HG03045 (cell line): ENCODE measurements around the gene C1QC.

Experiments
- ATAC-seq: cut with Tn5 transposase; IDR thresholded peaks from one replicate; pipeline ENCODE4 v1.9.1; 2021; ENCODE audit warnings: mild to moderate bottlenecking, moderate library complexity; ENCODE audit not compliant: unreplicated experiment

C1QC gene

DNA sequence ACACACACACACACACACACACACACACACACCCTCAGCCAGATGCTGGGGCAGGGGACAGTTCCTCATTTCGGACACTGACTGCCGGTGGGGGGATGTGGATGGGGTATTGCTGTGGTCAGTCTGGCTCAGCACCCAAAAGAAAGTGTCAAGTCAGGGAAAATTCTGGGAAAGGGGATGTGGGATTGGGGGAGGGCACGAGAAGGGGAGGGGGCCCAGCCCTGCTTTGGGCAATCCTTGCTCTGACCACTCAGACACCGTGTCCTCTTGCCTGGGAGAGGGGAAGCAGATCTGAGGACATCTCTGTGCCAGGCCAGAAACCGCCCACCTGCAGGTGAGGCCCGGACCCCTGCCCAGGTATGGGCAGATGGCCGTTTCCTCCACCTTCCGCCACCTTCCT is at the start of gene C1QC:
Gene C1QC (plus strand): TSS at position 253 of the 400 bp plus-strand sequence. CDS start 391 bp downstream, outside the sequence.
- ATAC-seq = no peak

DNA sequence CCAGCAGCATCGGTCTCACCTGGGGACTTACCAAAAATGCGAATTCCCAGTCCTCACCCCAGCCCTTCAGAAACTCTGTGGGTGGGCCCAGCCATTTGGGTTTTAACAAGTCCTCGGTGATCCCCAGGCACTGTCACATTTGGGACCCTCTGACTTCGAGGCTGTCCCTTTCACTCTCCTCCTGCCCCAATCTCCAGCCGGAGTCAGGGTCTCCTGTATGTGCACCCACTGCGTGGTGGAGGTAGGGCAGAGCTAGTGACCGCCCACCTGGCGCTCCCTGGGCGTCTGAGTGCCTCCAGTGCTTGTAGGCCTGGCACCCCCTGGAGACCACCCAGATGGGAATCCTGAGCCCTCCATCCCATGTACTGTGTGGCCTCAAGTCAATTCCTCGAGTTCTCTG is 49.0 kb upstream of the C1QC start:
- ATAC-seq = no peak

DNA sequence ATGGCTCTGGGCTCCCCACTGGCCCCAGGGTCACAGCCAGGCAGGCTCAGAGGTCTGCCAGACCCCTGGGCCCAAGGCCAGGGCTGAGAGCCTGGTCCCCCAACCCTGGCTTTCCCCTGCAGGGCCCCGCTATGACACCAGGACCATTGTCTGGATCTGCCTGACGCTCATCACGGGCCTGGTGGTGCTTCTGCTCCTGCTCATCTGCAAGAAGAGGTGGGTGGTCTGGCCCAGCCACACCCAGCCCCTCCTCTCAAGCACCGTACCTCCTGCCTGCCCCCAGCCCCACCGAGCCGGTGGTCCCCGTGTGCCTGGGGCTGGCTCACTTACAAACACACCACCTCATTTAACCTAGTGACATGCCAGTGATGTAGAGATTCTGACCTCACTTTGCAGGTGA is 48.3 kb upstream of the C1QC start:
- no peak for ATAC-seq

DNA sequence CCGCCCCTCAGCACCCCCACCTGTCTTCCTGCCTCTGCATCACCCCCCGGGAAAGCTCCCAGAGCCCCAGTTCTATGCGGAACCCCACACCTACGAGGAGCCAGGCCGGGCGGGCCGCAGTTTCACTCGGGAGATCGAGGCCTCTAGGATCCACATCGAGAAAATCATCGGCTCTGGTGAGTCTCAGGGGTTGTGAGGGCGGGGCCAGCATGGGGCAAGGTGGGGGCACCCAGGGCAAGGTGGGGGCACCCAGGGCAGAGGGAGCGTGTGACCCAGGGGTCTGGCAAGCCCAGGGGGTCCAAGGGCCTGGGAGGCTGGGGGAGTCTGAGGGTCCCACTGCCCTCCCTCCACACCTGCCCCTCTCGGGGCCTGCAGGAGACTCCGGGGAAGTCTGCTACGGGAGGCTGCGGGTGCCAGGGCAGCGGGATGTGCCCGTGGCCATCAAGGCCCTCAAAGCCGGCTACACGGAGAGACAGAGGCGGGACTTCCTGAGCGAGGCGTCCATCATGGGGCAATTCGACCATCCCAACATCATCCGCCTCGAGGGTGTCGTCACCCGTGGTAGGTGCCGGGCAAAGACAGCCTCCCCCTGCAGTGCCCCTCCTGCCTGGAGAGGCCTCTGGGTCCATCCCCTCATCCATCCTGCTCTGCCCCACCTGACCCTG is 46.0 kb upstream of the C1QC start:
- ATAC-seq = no peak

DNA sequence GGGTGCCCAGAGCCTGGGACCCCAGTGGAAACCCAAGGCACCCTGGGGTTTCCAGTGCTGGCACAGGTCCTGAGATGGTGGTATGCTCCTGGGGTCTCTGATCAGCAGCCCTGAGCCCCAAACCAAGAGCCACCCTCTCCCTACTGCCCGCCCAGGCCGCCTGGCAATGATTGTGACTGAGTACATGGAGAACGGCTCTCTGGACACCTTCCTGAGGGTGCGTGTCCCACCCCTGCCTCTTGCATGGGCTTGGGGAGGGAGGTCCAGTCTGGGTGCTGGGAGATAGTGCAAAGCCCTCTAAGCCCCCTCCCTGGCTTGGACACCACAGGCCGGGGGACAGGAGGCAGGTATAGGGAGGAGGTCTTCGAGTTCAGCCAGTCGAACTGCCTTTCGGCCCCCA is 45.4 kb upstream of the C1QC start:
- no peak for ATAC-seq

DNA sequence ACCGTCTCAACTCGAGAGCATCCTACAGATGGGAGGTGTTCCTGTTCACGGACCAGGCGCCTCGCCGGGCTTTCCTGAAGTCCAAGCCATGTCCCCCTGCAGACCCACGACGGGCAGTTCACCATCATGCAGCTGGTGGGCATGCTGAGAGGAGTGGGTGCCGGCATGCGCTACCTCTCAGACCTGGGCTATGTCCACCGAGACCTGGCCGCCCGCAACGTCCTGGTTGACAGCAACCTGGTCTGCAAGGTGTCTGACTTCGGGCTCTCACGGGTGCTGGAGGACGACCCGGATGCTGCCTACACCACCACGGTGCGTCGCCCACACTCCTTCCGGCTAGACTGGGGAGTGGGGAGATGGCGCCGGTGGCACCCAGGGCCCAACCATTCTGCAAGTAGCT is 44.7 kb upstream of the C1QC start:
- no peak for ATAC-seq

DNA sequence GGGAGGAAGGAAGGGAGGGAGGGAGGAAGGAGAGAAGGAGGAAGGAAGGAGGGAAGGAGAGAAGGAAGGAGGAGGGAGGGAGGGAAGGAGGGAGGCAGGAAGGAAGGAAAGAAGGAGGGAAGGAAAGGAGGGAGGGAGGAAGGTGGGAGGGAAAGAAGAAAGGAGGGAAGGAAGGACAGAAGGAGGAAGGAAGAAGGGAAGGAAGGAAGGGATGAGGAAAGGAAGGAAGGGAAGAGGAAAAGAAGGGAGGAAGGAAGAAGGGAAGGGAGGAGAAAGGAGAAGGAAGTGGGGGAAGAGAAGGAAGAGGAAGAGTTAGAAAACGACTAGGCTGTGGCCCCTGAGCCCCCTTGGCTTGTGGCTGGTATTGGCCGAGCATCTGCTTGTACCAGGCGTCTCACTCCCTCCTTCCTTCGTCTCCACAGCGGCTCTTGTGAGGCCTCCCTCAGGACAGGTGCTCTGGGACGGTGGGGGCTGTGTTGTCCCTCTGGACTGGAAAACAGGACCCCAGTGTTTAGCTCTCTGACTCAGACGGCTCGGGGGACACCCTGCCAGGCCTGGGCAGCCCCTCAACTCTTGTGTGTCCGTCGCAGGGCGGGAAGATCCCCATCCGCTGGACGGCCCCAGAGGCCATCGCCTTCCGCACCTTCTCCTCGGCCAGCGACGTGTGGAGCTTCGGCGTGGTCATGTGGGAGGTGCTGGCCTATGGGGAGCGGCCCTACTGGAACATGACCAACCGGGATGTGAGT is 43.2 kb upstream of the C1QC start:
- ATAC-seq = no peak

DNA sequence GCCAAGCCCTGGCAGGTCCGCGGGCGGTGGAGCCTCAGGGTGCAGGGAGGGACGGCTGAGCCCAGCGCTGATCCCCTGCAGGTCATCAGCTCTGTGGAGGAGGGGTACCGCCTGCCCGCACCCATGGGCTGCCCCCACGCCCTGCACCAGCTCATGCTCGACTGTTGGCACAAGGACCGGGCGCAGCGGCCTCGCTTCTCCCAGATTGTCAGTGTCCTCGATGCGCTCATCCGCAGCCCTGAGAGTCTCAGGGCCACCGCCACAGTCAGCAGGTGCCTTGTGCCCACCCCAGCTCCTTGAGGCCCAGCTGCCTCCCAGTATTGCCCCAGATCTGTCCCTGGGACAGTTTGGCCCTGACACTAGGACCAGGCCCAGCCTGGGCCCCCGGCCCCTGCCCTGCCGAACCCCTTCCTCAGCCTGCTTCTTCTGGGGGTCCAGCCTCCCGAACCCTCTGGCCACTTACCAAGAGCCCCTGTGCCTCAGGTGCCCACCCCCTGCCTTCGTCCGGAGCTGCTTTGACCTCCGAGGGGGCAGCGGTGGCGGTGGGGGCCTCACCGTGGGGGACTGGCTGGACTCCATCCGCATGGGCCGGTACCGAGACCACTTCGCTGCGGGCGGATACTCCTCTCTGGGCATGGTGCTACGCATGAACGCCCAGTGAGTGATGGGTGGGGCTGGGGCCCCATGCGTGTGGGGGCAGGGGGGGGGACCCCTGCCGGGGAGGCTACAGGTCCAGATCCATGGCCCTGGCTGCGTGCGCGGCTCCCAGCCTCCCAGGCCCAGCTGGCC is 42.4 kb upstream of the C1QC start:
- no peak for ATAC-seq

DNA sequence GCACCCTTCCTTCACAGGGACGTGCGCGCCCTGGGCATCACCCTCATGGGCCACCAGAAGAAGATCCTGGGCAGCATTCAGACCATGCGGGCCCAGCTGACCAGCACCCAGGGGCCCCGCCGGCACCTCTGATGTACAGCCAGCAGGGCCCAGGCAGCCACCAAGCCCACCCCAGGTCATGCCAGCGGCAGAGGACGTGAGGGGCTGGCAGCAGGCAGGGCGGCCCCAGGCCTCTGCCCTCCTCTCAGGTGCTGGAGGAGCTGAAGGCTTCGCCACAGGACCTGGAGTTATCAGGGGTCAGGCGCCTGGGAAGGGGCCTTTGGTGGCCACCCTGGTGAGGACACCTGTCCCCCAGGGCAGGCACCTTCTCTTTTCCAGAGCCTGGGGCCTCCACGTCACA is 41.8 kb upstream of the C1QC start:
- no peak for ATAC-seq

DNA sequence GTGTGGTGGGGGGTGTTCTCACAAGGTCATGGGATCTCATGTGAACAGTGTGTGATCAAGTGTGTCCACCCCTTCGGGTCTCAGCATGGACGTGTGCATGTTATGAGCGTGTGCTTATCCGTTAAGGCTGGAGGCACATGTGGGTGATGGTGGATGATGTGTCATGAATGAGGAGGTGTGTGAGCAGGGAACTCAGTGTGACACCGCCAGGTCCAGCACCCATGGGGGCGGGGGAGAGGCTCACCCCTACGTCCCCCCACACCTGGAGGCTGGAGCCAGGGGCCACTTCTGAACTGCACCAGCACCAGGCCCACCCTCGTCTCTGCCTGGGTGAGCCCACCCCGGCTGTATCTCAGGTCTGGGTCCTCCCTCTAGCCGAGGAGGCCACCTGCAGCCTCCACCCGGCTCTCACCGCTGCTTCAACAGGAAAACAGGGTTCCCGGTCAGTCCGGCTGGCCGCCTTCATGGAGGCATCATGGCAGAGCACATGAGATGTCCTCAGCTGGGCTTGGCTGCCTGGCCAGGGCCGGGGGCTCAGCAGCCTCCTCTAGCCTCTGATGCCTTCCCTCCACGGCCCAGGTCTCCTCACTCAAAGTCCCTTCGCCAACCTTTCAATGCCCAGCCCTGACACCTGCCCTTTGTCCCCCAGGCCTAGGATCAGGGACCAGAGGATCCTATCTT is 41.2 kb upstream of the C1QC start:
- ATAC-seq = no peak

DNA sequence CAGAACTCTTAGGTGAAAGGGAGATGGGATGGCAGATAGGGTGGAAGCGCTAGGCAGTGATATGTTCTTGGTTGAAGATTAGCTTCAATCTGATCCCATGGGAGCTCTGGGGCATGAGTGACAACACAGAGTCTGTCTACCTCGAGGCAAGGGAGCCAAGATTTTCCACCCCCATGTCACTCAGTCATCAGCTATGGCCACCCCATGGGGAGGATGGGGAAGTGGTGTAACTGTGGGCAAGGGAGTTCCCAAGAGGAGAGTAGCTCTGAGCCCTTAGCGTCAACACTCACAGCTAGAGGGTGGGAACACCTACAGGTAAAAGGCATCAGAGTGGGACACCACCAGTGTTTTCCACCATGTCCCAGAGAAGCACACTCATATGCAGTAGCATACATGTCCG is 37.3 kb upstream of the C1QC start:
- no peak for ATAC-seq

DNA sequence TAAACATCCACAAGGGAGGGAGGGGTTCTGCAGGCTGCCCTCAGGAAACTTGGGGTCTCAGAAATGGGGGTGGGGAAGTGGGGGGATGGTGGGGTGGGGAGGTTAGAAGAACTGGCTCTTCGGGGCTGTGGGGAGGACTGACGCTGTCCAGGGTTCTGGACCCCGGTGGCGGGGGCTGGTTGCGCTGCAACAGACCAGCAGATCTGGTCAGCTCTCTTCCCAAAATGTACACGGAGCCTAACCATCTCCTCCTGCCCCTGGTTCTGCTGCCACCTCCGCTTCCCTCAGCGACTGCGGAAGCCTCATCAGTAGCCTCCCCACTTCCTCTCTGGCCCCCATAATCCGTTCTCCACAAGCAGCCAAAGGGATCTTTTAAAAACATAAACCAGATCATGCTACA is 36.3 kb upstream of the C1QC start:
- ATAC-seq = no peak

DNA sequence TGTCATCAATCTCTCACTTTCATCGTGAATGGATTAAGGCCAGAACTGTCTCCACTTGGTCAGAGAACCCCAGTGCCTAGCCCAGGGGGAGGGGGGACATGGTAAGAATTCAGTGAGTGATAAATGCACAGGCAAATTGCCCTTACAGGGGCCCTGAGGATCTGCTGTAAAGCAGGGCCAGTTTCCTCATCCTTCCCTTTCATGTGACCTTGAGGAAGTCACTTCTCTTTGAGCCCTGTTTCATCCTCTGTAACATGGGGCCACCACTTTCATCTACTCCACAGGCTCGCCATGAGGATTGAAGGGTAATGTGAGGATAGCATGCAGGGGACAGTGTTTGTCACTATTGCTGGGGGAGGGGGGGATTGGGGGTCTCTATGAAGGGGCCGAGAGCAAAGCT is 35.1 kb upstream of the C1QC start:
- no peak for ATAC-seq

DNA sequence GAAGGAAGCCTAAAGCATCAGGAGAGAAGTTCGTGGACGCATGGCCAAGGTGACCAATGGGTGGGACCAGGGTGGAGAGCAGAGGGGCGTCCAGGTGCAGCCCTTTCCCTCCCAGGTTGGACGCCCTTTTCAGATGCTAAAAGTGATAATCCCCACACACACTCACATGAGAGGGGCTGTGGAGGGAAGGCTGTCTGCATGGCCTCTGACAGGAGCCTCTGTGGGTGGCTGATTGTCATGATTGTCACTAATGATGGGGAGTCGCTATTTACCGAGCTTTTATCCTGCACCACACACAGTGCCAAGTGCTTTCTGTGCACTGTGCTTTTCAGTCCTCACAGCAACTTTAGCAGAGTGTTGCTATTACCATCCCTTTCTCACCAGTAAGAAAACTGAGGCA is 34.1 kb upstream of the C1QC start:
- no peak for ATAC-seq

DNA sequence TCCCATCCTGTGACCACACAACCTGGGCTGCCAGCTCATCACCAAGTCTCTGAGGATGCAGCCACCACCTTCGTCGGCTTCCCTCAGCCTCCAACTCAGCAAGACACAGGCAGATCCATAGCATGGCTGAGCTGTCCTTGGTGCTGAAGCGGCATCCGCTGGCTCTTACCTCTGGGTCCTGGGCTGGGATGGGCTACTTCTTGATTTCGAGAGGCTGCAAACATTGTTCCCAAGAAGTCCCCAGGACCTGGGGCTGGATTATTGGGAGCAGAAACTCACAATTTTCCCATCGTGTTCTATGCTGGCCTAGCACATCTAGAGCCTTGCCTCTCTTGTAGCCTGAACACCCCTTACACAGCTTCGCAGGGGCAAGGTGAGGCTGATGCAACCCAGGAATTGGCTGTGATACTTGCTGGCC is 31.9 kb upstream of the C1QC start:
- no peak for ATAC-seq

DNA sequence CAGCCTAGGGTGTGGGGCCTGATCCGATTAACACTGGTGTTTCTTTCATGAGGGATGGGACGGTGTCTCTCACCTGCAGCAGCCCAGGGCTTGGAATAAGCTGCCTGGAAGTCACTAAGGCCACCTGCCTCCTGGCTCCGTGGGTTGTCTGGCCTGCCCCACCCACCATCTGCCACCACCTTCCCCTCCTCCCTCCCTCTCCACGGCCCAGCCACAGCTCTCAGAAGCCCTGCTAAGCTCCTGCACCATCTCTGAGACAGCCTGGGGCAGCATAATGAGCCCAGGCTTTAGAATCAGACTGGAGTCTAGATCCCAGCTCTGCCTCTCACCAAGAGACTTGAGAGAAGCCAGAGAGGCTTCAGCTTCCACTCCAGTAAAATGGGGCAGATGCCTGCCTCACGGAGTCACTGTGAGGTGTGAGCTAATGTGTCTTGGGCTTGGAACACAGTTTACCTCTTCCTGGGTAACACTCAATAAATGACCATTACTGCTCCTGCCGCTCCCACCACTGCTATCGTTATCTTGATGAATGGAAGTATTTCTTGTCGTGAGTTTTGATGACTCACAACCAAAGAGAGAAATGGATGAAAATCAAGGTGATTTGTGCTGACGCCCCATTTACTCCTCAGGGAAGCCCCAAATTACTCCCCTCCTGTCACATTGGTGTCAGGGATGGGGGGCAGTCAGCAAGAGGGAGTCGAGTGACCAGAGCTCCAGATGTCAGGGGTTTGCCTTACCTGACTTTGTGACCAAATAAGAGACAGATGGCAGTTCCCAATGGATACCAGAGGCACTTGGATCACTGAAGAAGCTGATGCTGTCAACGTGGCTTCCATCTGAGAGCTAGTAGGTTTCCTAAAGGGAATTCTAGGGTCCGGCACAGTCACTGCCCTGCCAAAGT is 30.5 kb upstream of the C1QC start:
- no peak for ATAC-seq

DNA sequence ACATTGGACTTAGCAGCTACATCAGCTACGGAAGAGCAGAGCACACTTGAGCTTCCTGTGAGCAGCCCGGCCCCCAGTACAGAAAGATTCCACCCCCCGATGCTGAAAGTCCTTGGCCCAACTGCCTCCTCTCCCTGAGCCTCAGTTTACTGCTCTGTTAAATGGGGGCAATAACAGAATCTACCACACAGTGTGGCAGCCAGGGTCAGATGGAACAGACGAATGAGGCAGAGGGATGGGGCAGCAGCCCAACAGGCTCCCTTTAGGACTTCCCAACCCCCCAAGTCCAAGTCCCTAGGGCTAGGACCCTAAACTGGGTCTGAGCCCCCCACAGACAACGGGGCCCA is 29.9 kb upstream of the C1QC start:
- ATAC-seq = no peak

DNA sequence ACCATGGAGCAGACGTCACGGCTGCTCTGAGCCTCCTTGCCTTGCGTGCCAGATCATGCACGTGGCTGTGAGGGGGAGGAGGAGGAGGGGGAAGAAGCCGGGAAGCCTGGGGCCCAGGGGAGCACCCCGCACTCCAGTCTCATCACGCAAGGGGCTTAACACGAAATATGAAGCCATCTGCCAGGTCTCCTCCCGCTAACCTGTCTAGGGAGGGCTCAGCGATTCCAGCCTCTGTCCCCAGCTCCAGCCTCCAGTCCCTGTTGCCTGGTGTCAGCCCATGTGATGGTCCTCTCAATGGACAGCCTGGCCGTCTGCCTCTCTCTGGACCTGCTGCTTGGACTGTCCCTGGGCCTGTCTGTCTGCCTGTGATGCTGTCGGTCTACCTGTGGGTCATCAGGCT is 29.5 kb upstream of the C1QC start:
- ATAC-seq = no peak

DNA sequence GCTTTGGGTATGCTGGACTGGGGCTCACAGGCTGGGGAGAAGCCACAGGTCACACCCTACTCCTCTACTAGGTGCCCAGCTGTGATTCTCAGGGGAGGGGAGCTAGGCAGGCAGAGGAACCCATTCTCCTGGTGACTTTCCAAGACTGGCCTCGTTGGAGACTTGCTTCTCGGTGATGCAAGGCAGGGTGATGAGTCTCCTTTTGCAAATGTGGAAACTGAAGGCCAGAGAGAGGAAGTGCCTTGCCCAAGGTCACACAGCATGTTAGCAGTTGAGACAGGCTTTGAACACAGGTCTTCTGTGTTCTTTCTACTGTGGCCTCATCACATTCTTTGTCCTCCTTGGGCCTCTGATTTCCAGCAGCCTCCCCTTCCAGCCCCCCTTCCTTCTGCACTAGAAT is 27.5 kb upstream of the C1QC start:
- ATAC-seq = no peak

DNA sequence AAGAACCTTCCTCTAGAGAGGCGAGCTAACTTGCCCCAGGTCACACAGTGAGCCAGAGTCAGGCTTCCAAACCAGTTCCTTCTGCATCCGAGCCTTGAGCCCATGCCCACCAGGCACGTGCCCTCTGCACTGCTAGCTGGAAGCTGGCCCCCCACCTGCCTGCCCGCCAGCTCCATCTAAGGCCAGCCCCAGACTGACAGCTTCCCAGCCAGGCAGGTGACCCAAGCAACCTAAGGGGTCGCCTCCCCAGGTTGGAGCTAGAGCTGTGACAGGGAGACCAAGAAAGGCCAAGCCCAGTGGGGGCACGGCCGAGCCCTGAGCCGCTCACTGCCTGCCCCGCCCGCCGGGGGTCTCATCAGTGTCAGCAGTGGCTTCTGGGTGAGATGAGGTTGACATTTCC is 26.9 kb upstream of the C1QC start:
- ATAC-seq = no peak

DNA sequence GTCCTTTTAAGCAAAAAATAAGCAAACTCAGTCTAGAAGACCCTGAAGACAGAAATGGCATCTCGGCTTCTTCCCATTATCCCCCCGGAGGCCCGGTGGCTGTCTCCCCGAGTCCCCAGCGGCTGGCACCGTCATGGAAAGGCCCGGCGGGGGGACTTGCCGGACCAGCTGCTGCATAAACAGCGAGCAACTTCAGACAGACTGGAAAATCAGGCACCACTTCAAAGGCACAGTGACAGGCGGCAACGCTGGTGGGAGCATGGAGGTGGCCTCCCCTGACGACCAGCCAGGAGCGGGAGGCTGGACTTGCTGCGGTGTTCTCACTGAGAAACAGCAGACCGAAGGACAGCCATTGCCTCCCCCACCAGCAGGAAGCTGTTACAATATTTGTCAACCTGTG is 25.4 kb upstream of the C1QC start:
- no peak for ATAC-seq
